SK-N-SH (cell line): ENCODE results near the gene RNASE9.

ENCODE experiments used
- CHD2 ChIP-seq: fragments of 150-350 bp; IDR thresholded peaks from 2 replicates; pipeline ENCODE4 v1.6.1; 2018; ENCODE audit warnings: low read length; ENCODE audit not compliant: partially characterized antibody
- NFIC ChIP-seq: IDR thresholded peaks from 2 replicates; pipeline ENCODE4 v1.4.0; 2012; ENCODE audit warnings: borderline replicate concordance
- NRF1 ChIP-seq: IDR thresholded peaks from 2 replicates; pipeline ENCODE4 v1.6.1; 2012; ENCODE audit warnings: low read depth, mild to moderate bottlenecking, low read length
- POLR2AphosphoS5 ChIP-seq: IDR thresholded peaks from 2 replicates; pipeline ENCODE4 v1.6.1; 2012; ENCODE audit warnings: low read depth, low read length
- RAD21 ChIP-seq: IDR thresholded peaks from 2 replicates; pipeline ENCODE4 v1.6.1; 2012; ENCODE audit warnings: mild to moderate bottlenecking, low read length
- RXRA ChIP-seq: IDR thresholded peaks from 2 replicates; pipeline ENCODE4 v1.4.0; 2012; ENCODE audit warnings: low read depth, mild to moderate bottlenecking, borderline replicate concordance
- SMC3 ChIP-seq: IDR thresholded peaks from 2 replicates; pipeline ENCODE4 v1.6.1; 2012; ENCODE audit warnings: low read depth, low read length, improper control_type of control experiment
- TCF12 ChIP-seq: IDR thresholded peaks from 2 replicates; pipeline ENCODE4 v1.4.0; 2012
- TF ChIP-seq, protein P1 (sequence below): IDR thresholded peaks from 2 replicates; pipeline ENCODE4 v1.6.1; 2012; ENCODE audit warnings: mild to moderate bottlenecking, low read depth, low read length, moderate library complexity
- TF ChIP-seq, protein P2 (sequence below): fragments of 200-600 bp; sonication (generic); IDR thresholded peaks from 2 replicates; pipeline ENCODE4 v1.6.1; 2017; ENCODE audit warnings: antibody characterized with exemption, mild to moderate bottlenecking, moderate library complexity

DNA sequence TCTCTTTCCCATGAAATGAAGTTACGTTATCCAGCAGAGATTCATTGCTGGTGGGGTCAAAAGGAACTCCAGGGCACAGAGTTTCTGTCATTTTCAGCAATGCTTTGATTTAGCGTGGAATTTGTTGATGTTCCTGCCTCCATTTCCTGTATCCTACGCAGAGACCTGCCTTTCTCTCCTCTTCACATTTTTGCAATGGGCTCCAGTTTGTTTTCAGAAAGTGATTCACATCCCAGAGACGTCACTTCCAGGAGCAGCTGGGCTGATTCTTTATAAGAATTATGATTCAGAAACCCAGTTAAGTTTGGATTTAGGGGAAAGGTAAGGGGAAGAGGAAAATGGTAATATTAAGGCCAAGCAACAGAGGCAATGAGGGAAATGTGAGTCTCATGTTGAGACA lies 43.9 kb downstream of the RNASE9 start:
- TF ChIP-seq TCF12: no peak
- TF ChIP-seq, protein P1, sequence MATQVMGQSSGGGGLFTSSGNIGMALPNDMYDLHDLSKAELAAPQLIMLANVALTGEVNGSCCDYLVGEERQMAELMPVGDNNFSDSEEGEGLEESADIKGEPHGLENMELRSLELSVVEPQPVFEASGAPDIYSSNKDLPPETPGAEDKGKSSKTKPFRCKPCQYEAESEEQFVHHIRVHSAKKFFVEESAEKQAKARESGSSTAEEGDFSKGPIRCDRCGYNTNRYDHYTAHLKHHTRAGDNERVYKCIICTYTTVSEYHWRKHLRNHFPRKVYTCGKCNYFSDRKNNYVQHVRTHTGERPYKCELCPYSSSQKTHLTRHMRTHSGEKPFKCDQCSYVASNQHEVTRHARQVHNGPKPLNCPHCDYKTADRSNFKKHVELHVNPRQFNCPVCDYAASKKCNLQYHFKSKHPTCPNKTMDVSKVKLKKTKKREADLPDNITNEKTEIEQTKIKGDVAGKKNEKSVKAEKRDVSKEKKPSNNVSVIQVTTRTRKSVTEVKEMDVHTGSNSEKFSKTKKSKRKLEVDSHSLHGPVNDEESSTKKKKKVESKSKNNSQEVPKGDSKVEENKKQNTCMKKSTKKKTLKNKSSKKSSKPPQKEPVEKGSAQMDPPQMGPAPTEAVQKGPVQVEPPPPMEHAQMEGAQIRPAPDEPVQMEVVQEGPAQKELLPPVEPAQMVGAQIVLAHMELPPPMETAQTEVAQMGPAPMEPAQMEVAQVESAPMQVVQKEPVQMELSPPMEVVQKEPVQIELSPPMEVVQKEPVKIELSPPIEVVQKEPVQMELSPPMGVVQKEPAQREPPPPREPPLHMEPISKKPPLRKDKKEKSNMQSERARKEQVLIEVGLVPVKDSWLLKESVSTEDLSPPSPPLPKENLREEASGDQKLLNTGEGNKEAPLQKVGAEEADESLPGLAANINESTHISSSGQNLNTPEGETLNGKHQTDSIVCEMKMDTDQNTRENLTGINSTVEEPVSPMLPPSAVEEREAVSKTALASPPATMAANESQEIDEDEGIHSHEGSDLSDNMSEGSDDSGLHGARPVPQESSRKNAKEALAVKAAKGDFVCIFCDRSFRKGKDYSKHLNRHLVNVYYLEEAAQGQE: no peak
- TF ChIP-seq RXRA: no peak
- TF ChIP-seq POLR2AphosphoS5: no peak
- TF ChIP-seq, protein P2, sequence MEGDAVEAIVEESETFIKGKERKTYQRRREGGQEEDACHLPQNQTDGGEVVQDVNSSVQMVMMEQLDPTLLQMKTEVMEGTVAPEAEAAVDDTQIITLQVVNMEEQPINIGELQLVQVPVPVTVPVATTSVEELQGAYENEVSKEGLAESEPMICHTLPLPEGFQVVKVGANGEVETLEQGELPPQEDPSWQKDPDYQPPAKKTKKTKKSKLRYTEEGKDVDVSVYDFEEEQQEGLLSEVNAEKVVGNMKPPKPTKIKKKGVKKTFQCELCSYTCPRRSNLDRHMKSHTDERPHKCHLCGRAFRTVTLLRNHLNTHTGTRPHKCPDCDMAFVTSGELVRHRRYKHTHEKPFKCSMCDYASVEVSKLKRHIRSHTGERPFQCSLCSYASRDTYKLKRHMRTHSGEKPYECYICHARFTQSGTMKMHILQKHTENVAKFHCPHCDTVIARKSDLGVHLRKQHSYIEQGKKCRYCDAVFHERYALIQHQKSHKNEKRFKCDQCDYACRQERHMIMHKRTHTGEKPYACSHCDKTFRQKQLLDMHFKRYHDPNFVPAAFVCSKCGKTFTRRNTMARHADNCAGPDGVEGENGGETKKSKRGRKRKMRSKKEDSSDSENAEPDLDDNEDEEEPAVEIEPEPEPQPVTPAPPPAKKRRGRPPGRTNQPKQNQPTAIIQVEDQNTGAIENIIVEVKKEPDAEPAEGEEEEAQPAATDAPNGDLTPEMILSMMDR: no peak
- TF ChIP-seq NFIC: no peak
- no peak for TF ChIP-seq SMC3
- TF ChIP-seq CHD2: no peak
- no peak for TF ChIP-seq NRF1
- no peak for TF ChIP-seq RAD21
